Tibial artery (tissue), 4 donors: ENCODE results near the gene UQCR10.

Experiments used
- DNase-seq, 2 donors: peaks; one replicate each; pipeline ENCODE4 v3.0.0-alpha.2; 2019
- H3K27ac ChIP-seq, 2 donors: fragments of 200-600 bp; sonication (generic) in 1 of 2; 1 replicate in 1 of 2; 2 replicates in 1 of 2; pipeline ENCODE4 v1.5.1; 2018 to 2019; ENCODE audit warnings: mild to moderate bottlenecking in 1 of 2
- H3K27me3 ChIP-seq, 2 donors: fragments of 200-600 bp; sonication (generic) in 1 of 2; one replicate each; pipeline versions ENCODE4 v1.5.1 to v1.6.0; 2016 to 2019
- H3K36me3 ChIP-seq, 3 donors: fragments of 200-600 bp; sonication (generic) in 2 of 3; one replicate each; pipeline ENCODE4 v1.5.1; 2016 to 2019; ENCODE audit warnings: mild to moderate bottlenecking in 2 of 3
- H3K4me1 ChIP-seq, 4 donors: fragments of 200-600 bp; sonication (generic) in 2 of 4; 1 replicate in 3 of 4; 2 replicates in 1 of 4; pipeline ENCODE4 v1.5.1; 2016 to 2019
- H3K4me3 ChIP-seq, 2 donors: fragments of 200-600 bp; sonication (generic) in 1 of 2; 1 replicate in 1 of 2; 2 replicates in 1 of 2; pipeline ENCODE4 v1.5.1; 2018 to 2019; ENCODE audit warnings: mild to moderate bottlenecking in 2 of 2
- H3K9me3 ChIP-seq, 3 donors: fragments of 200-600 bp; sonication (generic) in 1 of 3; one replicate each; pipeline ENCODE4 v1.5.1; 2016 to 2019
- intact Hi-C: fragments of 100-400 bp; cut with DNase I; formaldehyde crosslinking; loops from one replicate; pipeline ENCODE4 v1.15.0; 2023; ENCODE audit warnings: low total_unique reads
- TF ChIP-seq, protein P1 (sequence below), 2 experiments: fragments of 200-600 bp in 1 of 2; fragments of 450-650 bp in 1 of 2; IDR thresholded peaks; one replicate each; pipeline ENCODE4 v1.5.1; 2017 to 2019; ENCODE audit warnings: antibody characterized with exemption in 2 of 2, mild to moderate bottlenecking in 1 of 2, moderate library complexity in 1 of 2

Gene UQCR10

GRCh38 chr22:29784451-29785361 is 17.5 kb downstream of the UQCR10 start:
- intact Hi-C loops, result loop anchor here (10.0 kb wide), 1 partner anchor 220 kb away; no protein-coding TSS in a partner anchor
- Histone ChIP-seq H3K27me3 (no peaks in the 10 kb centered on the region), H3K4me3 (no peak overlapping the region), H3K9me3 (no peaks in the 10 kb centered on the region), H3K36me3 (peaks cover 10 to 27% (median 17%) of the 10 kb centered on the region in 3 donors), H3K27ac (peak overlapping the region in 1 of 2 donors; percentile 28), H3K4me1 (peaks cover 0 to 28% (median 11%) of the 10 kb centered on the region in 4 donors)
- TF ChIP-seq, protein P1, sequence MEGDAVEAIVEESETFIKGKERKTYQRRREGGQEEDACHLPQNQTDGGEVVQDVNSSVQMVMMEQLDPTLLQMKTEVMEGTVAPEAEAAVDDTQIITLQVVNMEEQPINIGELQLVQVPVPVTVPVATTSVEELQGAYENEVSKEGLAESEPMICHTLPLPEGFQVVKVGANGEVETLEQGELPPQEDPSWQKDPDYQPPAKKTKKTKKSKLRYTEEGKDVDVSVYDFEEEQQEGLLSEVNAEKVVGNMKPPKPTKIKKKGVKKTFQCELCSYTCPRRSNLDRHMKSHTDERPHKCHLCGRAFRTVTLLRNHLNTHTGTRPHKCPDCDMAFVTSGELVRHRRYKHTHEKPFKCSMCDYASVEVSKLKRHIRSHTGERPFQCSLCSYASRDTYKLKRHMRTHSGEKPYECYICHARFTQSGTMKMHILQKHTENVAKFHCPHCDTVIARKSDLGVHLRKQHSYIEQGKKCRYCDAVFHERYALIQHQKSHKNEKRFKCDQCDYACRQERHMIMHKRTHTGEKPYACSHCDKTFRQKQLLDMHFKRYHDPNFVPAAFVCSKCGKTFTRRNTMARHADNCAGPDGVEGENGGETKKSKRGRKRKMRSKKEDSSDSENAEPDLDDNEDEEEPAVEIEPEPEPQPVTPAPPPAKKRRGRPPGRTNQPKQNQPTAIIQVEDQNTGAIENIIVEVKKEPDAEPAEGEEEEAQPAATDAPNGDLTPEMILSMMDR (IDR thresholded peaks at IDR 0.05), result no peak
- peak in 1 of 2 donors; percentile 34 for DNase-seq

DNA sequence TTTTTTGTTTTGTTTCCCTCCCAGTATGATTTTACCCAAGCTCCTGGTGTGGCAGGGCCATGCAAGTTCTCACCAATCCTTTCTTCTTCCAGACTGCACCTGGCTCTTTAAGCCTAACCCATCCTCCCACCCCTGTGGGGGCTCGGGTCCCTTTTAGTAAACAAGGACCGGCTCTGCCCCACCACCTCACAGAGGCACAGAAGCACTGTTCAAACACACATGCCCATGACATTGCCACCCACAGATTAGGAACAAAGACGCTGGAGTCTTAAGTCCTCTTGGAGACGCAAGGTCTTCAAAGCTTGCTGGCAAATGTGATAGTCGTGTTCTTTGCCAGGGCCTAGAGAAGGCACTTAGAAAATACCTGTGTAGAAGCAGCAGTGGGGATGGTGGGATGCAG is 18.9 kb downstream of the UQCR10 start:
- Histone ChIP-seq H3K36me3 (peaks cover 21 to 40% (median 30%) of the 10 kb centered on the region in 3 donors), H3K27me3 (no peaks in the 10 kb centered on the region), H3K4me1 (peaks cover 0 to 24% (median 10%) of the 10 kb centered on the region in 4 donors), H3K4me3 (no peak overlapping the region), H3K27ac (no peak overlapping the region), H3K9me3 (no peaks in the 10 kb centered on the region)
- no peak for DNase-seq
- TF ChIP-seq, protein P1 (IDR thresholded peaks at IDR 0.05), result no peak
- intact Hi-C loops, result loop anchor here (10.0 kb wide), 1 partner anchor 219 kb away; no protein-coding TSS in a partner anchor

DNA sequence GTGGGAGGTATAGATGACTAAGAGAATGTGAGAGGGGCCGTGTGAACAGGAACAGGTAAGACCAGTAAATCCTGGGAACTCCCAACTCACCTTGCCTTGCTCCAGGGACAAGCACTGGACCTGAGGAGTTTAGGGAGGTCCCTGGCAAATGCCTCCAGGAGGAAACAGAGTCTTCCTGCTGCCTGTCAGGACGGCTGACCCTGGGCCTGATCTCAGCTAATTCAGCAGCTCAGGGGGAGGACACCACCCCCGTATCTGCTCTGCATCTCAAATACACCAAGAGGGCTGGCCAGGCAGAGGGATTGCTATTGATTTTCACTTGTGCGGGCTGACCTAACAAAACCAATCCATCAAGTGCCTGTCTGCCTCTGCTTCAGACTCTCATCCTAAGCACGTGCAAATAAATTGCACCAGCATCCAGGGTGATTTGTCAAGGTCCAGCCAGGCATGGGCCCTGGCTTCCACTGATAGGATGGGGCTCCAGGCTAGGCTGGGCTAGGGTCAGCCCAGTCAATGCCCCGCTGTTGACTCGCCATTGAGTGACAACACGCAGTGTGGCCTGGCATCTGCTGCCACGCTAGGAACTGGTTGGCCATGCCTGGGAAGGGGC is 20.3 kb downstream of the UQCR10 start:
- DNase-seq, result no peak
- no peaks in the 10 kb centered on the region for H3K9me3 ChIP-seq
- H3K36me3 ChIP-seq, result peaks cover 31 to 55% (median 45%) of the 10 kb centered on the region in 3 donors
- H3K4me1 ChIP-seq, result peaks cover 0 to 9% (median 4%) of the 10 kb centered on the region in 4 donors
- H3K4me3 ChIP-seq, result no peak overlapping the region
- no peaks in the 10 kb centered on the region for H3K27me3 ChIP-seq
- TF ChIP-seq, protein P1 (IDR thresholded peaks at IDR 0.05), result no peak
- no peak overlapping the region for H3K27ac ChIP-seq
- intact Hi-C loops, result loop anchor here (10.0 kb wide), 1 partner anchor 217 kb away; no protein-coding TSS in a partner anchor

- no peaks in the 10 kb centered on the region for H3K9me3 ChIP-seq
- peaks cover 40 to 66% (median 56%) of the 10 kb centered on the region in 3 donors for H3K36me3 ChIP-seq
- no peak for DNase-seq
- TF ChIP-seq, protein P1 (IDR thresholded peaks at IDR 0.05), result no peak
- peaks cover 0 to 9% (median 4%) of the 10 kb centered on the region in 4 donors for H3K4me1 ChIP-seq
- intact Hi-C loops, result loop anchor here (10.0 kb wide), 1 partner anchor 216 kb away; no protein-coding TSS in a partner anchor
- H3K27ac ChIP-seq, result no peak overlapping the region
- H3K27me3 ChIP-seq, result no peaks in the 10 kb centered on the region
- no peak overlapping the region for H3K4me3 ChIP-seq
Observed at GRCh38 chr22:29788339-29789279, 21.4 kb downstream of the UQCR10 start.

GRCh38 chr22:29790061-29790460 is 22.9 kb downstream of the UQCR10 start:
- intact Hi-C loops, result no loop called here
- Histone ChIP-seq H3K4me1 (peaks cover 0 to under 1% (median 0%) of the 10 kb centered on the region in 4 donors), H3K36me3 (peaks cover 40 to 79% (median 67%) of the 10 kb centered on the region in 3 donors), H3K4me3 (no peak overlapping the region), H3K27me3 (no peaks in the 10 kb centered on the region), H3K27ac (no peak overlapping the region), H3K9me3 (no peaks in the 10 kb centered on the region)
- TF ChIP-seq, protein P1 (IDR thresholded peaks at IDR 0.05), result no peak
- DNase-seq, result no peak
